Thyroid gland (tissue), 4 donors: ENCODE data around the gene RPL5. TPM values are rescaled to one million over a fixed set of nuclear protein-coding genes. Genes with fewer than 3 reads are reported as not detected.

ENCODE experiments used
- DNase-seq, 2 donors: peaks; one replicate each; pipeline ENCODE4 v3.0.0-alpha.2; 2019
- H3K27ac ChIP-seq, 3 donors: fragments of 200-600 bp; sonication (generic); 1 replicate in 2 of 3; 2 replicates in 1 of 3; pipeline ENCODE4 v1.5.1; 2016 to 2019; ENCODE audit warnings: mild to moderate bottlenecking in 1 of 3, moderate library complexity in 1 of 3
- H3K27me3 ChIP-seq: fragments of 200-600 bp; sonication (generic); one replicate; pipeline ENCODE4 v1.5.1; 2019
- H3K36me3 ChIP-seq, 2 donors: fragments of 200-600 bp; sonication (generic); one replicate each; pipeline ENCODE4 v1.5.1; 2016 to 2019
- H3K4me1 ChIP-seq, 2 donors: fragments of 200-600 bp; sonication (generic); one replicate each; pipeline ENCODE4 v1.5.1; 2017 to 2019
- H3K4me3 ChIP-seq, 3 donors: fragments of 200-600 bp; sonication (generic); replicated peaks in 1 of 3; 1 replicate in 2 of 3; 2 replicates in 1 of 3; pipeline ENCODE4 v1.5.1; 2016; ENCODE audit warnings: mild to moderate bottlenecking in 1 of 3
- H3K9me3 ChIP-seq: fragments of 200-600 bp; sonication (generic); one replicate; pipeline ENCODE4 v1.5.1; 2017
- POLR2A ChIP-seq, 2 donors: fragments of 450-650 bp; IDR thresholded peaks; one replicate each; pipeline ENCODE4 v1.6.1; 2017; ENCODE audit warnings: antibody characterized with exemption in 2 of 2, mild to moderate bottlenecking in 2 of 2, moderate library complexity in 1 of 2
- WGBS, 2 donors: methylation state at CpG; one replicate each; pipeline ENCODE4 v1.1.5; 2017; 5-methylcytosine and 5-hydroxymethylcytosine counted together
- intact Hi-C: fragments of 100-400 bp; cut with DNase I; formaldehyde crosslinking; loops from one replicate; pipeline ENCODE4 v1.15.1; 2023
- total RNA-seq, 4 donors: library from RNA; depleted of rRNA; stranded (reverse); fragments of >200 nt; gene quantifications; one replicate each; pipeline ENCODE4 v1.2.3, GENCODE V29; 2016
- TF ChIP-seq, protein P1 (sequence below), 6 experiments: fragments of 200-600 bp in 3 of 6; fragments of 450-650 bp in 3 of 6; sonication (generic) in 3 of 6; IDR thresholded peaks; one replicate each; pipeline ENCODE4 v1.5.1; 2016 to 2019; ENCODE audit warnings: antibody characterized with exemption in 6 of 6, mild to moderate bottlenecking in 2 of 6, inconsistent platforms in 1 of 6, moderate library complexity in 1 of 6

Gene RPL5
- total RNA-seq, 4 donors from 2014 or later: 1,556 to 2,409 (median 1,666) TPM

DNA sequence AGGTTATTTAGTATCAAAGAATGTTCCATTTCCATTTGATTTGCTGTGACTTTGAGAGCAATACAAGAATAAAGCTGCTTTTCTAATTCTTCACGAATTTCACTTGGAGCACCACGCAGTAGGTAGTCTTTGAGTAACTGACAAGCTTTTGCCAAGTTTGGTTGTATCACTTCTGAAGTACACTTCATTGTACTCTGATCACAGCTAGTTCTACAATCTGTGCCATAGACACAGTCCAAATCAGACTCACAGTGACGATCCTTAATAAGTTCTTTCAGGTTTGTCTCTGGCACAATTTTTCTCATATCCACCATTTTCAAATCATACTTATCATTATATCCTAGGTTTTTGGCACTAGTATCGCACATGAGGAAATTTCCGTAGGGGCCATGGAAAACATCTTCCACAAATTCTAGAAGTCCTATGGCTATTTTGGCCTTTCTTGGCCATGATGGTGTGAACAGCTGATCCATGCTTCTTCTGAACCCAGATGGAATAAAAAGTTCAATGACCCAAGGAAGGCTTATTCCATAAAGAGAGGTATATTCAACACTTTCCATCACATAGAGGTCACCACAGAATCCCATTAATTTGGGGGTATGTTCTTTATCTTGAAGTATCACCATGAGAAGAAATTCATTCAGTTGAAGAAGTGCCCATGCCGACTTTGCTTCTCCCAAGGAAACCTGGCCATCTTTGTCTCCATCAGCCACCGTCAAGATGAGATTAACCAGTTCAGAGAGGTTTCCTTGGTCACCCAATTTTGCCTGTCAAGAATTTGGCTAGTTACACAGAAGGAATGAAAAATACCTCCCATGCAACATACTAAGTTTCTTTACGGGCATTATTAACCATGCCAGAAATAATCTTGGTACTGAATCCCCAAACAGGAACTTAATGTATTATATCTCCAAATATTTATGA lies 11.9 kb downstream of the RPL5 start:
- intact Hi-C loops: no loop called here
- Histone ChIP-seq H3K36me3 (peaks cover 41 to 46% of the 10 kb centered on the region in 2 donors), H3K9me3 (no peaks in the 10 kb centered on the region)

DNA sequence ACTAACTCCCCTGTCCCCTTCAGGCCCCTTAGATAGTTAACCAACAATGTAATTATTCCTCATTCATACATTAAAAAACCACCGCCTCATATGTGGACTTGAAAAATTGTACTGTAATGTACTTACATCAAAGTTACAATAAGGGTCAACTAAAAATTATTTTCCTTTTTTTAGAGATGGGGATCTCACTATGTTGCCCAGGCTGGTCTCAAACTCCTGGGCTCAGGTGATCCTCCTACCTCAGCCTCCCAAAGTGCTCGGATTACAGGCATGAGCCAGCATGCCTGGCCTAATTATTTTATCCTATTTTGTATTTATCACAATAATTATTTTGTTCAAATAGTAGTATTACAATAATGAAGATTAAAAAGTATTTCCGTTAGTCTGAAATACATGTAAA lies 12.6 kb downstream of the RPL5 start:
- TF ChIP-seq, protein P1, sequence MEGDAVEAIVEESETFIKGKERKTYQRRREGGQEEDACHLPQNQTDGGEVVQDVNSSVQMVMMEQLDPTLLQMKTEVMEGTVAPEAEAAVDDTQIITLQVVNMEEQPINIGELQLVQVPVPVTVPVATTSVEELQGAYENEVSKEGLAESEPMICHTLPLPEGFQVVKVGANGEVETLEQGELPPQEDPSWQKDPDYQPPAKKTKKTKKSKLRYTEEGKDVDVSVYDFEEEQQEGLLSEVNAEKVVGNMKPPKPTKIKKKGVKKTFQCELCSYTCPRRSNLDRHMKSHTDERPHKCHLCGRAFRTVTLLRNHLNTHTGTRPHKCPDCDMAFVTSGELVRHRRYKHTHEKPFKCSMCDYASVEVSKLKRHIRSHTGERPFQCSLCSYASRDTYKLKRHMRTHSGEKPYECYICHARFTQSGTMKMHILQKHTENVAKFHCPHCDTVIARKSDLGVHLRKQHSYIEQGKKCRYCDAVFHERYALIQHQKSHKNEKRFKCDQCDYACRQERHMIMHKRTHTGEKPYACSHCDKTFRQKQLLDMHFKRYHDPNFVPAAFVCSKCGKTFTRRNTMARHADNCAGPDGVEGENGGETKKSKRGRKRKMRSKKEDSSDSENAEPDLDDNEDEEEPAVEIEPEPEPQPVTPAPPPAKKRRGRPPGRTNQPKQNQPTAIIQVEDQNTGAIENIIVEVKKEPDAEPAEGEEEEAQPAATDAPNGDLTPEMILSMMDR (IDR thresholded peaks at IDR 0.05): no peak
- no peak for TF ChIP-seq POLR2A (IDR thresholded peaks at IDR 0.05)
- Histone ChIP-seq H3K27ac (no peak overlapping the region), H3K4me1 (no peaks in the 10 kb centered on the region), H3K27me3 (no peaks in the 10 kb centered on the region), H3K4me3 (no peak overlapping the region), H3K9me3 (no peaks in the 10 kb centered on the region), H3K36me3 (peaks cover 34 to 38% of the 10 kb centered on the region in 2 donors)
- DNase-seq: no peak
- 97 to 99% methylated on average over 3 of the region's 3 CpGs for WGBS, 2 donors
- intact Hi-C loops: no loop called here

More for the DNA sequence above, 11.9 kb downstream of the RPL5 start:
- DNase-seq: no peak
- Histone ChIP-seq H3K27me3 (no peaks in the 10 kb centered on the region), H3K4me1 (no peaks in the 10 kb centered on the region), H3K4me3 (no peak overlapping the region), H3K27ac (no peak overlapping the region)
- TF ChIP-seq, protein P1 (IDR thresholded peaks at IDR 0.05): no peak
- TF ChIP-seq POLR2A (IDR thresholded peaks at IDR 0.05): no peak
- WGBS, 2 donors: 87 to 88% methylated on average over 8 of the region's 8 CpGs

DNA sequence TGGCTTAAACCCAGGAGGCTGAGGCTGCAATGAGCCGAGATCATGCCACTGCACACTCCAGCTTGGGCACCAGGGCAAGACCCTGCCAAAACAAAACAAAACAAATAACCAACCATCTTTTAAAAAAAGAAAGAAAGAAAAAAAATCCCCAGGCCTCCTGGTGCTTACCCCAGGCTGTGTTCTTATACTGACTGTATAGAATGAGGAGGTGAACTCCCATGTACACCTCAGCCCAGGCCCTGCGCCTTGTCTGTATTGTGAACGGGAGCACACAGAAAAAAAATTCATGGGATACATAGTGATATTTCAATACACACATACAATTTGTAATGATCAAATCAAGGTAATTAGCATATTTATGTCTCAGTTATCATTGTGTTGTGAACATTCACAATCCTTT lies 14.1 kb downstream of the RPL5 start:
- no peaks in the 10 kb centered on the region for H3K4me1 ChIP-seq
- intact Hi-C loops: no loop called here
- H3K4me3 ChIP-seq: no peak overlapping the region
- H3K36me3 ChIP-seq: peaks cover 21 to 23% of the 10 kb centered on the region in 2 donors
- H3K9me3 ChIP-seq: no peaks in the 10 kb centered on the region
- 77 to 96% methylated on average over 3 of the region's 3 CpGs for WGBS, 2 donors
- no peak overlapping the region for H3K27ac ChIP-seq
- DNase-seq: no peak
- no peaks in the 10 kb centered on the region for H3K27me3 ChIP-seq
- TF ChIP-seq, protein P1 (IDR thresholded peaks at IDR 0.05): no peak
- TF ChIP-seq POLR2A (IDR thresholded peaks at IDR 0.05): no peak

DNA sequence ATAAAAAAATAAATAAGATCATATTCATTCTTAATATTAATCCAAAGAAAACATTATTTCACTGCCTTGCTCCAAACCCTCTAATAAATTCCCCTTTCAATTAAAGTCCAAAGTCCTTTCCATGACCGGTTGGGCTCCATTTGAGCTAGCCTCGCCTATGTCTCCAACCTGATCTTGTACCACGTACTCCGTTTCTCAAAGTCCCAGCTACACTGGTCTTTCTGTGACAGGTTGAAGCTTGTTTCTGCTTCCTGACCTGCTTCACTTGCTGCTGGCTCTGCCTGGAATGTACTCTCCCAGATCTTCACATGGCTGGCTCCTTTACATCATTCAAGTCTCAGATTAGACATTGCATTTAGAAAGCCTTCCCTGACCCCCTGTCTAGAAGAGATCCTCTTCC lies 16.4 kb downstream of the RPL5 start:
- Histone ChIP-seq H3K27ac (no peak overlapping the region), H3K4me1 (no peaks in the 10 kb centered on the region), H3K9me3 (no peaks in the 10 kb centered on the region), H3K4me3 (no peak overlapping the region), H3K36me3 (peaks cover 0 to 10% of the 10 kb centered on the region in 2 donors), H3K27me3 (no peaks in the 10 kb centered on the region)
- WGBS, 2 donors: 85 to 90% methylated on average over 4 of the region's 4 CpGs
- TF ChIP-seq POLR2A (IDR thresholded peaks at IDR 0.05): no peak
- TF ChIP-seq, protein P1 (IDR thresholded peaks at IDR 0.05): no peak
- intact Hi-C loops: no loop called here
- no peak for DNase-seq

DNA sequence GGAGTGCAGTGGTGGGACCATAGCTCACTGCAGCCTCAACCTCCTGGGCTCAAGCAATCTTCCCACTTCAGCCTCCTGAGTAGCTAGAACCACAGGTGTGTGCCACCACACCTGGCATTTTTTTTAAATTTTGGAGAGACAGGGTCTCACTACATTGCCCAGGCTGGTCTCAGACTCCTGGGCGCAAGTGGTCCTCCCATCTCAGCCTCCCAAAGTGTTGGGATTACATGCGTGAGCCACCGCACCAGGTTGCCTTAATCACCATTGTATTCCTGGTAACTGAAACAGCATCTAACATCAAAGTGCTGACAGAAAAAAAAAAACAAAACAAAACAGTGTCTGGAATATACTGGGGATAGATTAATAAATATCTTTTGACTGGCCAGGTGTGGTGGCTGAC lies 18.2 kb downstream of the RPL5 start:
- intact Hi-C loops: loop anchor here (10.0 kb wide), 1 partner anchor 215 kb away; no protein-coding TSS in a partner anchor
- WGBS, 2 donors: 98 to 100% methylated on average over 3 of the region's 3 CpGs

More for the DNA sequence above, 18.2 kb downstream of the RPL5 start:
- H3K27ac ChIP-seq: no peak overlapping the region
- H3K36me3 ChIP-seq: no peaks in the 10 kb centered on the region
- no peak overlapping the region for H3K4me3 ChIP-seq
- DNase-seq: no peak
- H3K4me1 ChIP-seq: no peaks in the 10 kb centered on the region
- no peaks in the 10 kb centered on the region for H3K9me3 ChIP-seq
- H3K27me3 ChIP-seq: no peaks in the 10 kb centered on the region
- TF ChIP-seq POLR2A (IDR thresholded peaks at IDR 0.05): no peak
- TF ChIP-seq, protein P1 (IDR thresholded peaks at IDR 0.05): no peak
